Articular chondrocyte of knee joint (primary cell): ENCODE results near the gene OR8B2. TPM values are rescaled to one million over a fixed set of nuclear protein-coding genes. Genes with fewer than 3 reads are reported as not detected.

Experiments used
- total RNA-seq: library from RNA; depleted of rRNA; stranded (reverse); fragments of >200 nt; gene quantifications from 2 replicates; pipeline ENCODE4 v1.2.3, GENCODE V29; 2012

OR8B2 gene, protein sequence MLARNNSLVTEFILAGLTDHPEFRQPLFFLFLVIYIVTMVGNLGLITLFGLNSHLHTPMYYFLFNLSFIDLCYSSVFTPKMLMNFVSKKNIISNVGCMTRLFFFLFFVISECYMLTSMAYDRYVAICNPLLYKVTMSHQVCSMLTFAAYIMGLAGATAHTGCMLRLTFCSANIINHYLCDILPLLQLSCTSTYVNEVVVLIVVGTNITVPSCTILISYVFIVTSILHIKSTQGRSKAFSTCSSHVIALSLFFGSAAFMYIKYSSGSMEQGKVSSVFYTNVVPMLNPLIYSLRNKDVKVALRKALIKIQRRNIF
- not detected in 2 replicates for total RNA-seq

GRCh38 chr11:124384399-124384798, at the start of gene OR8B2:
OR8B2 (minus strand) TSS chr11:124384499; CDS start chr11:124383343, 1,156 bp downstream.

DNA sequence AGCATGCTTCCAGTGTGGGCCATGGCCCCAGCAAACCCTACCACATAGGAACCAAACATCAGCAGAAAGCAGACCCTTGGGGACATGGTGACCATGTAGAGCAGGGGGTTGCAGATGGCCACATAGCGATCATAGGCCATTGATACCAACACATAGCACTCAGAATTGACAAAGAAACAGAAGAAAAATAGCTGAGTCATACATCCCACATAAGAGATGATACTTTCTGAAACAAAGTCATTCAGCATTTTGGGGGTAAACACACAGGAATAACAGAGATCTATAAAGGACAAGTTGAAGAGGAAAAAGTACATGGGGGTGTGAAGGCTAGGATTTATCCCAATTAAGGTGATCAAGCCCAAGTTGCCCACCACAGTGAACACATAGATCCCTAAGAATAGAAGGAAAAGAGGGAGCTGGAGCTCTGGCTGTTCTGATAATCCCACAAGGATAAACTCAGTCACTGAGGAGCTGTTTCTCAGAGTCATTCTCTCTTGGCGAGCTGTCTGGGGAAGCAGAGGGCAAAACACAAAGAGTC, 40.2 kb upstream of the OR8B2 start, which contains the start of gene OR8B4:
OR8B4 (minus strand) TSS at position 488 of the 538 bp plus-strand sequence; CDS start at position 488, 0 bp downstream.

GRCh38 chr11:124398924-124399323, 14.6 kb upstream of the OR8B2 start, which contains the start of gene OR8B3:
OR8B3 (minus strand) TSS chr11:124399024; CDS start chr11:124397351, 1,673 bp downstream.

Other genes with a start within 250 kb of the OR8B2 start
- under 0.01 TPM in 1 of 2 replicates, not detected in the other for gene OR10D3, start 201.2 kb downstream of the OR8B2 start, total RNA-seq
- 0.43 TPM in 1 of 2 replicates, not detected in the other for gene OR8G1, start 143.4 kb downstream of the OR8B2 start, total RNA-seq
- gene OR8G5, start 128.1 kb downstream of the OR8B2 start, total RNA-seq = not detected in 2 replicates
- gene OR8D1, start 70.5 kb downstream of the OR8B2 start, total RNA-seq = not detected in 2 replicates
- not detected in 2 replicates for gene OR8D2, start 64.3 kb downstream of the OR8B2 start, total RNA-seq
- not detected in 2 replicates for gene OR8B3, start 14.5 kb upstream of the OR8B2 start, total RNA-seq
- not detected in 2 replicates for gene OR8B4, start 40.4 kb upstream of the OR8B2 start, total RNA-seq
- not detected in 2 replicates for gene OR8B8, start 61.2 kb upstream of the OR8B2 start, total RNA-seq
- not detected in 2 replicates for gene OR8B12, start 159.2 kb upstream of the OR8B2 start, total RNA-seq
- under 0.01 TPM in 1 of 2 replicates, not detected in the other for gene OR8A1, start 185.5 kb upstream of the OR8B2 start, total RNA-seq
- gene PANX3, start 226.9 kb upstream of the OR8B2 start, total RNA-seq = 0.22 TPM in 1 of 2 replicates, not detected in the other
- 36.2 and 36.4 TPM in 2 replicates for gene TBRG1, start 238.4 kb upstream of the OR8B2 start, total RNA-seq